Epithelial cell of proximal tubule (primary cell): Measurements from ENCODE around the gene CENPK. TPM values are rescaled to one million over a fixed set of nuclear protein-coding genes. Genes with fewer than 3 reads are reported as not detected.
"Not testable (repeated sequence)": the region's sequence is repeated elsewhere in the genome, so short reads cannot be mapped to it uniquely, and the experiment has no call there.

Source experiments
- DNase-seq: peaks from one replicate; pipeline ENCODE4 v3.0.0-alpha.2; 2011; ENCODE audit warnings: low read depth
- H3K4me3 ChIP-seq: 2 replicates; pipeline ENCODE4 v1.5.1; 2011; ENCODE audit warnings: low read depth, mild to moderate bottlenecking, low read length
- CTCF ChIP-seq: conservative IDR thresholded peaks from 2 replicates; pipeline ENCODE4 v1.5.1; 2012; ENCODE audit warnings: low read depth, mild to moderate bottlenecking, low read length
- total RNA-seq: library from RNA; depleted of rRNA; stranded (reverse); fragments of >200 nt; gene quantifications from 2 replicates; pipeline ENCODE4 v1.2.3, GENCODE V29; 2015

Gene CENPK
- total RNA-seq, result 23.6 and 31.8 TPM in 2 replicates

GRCh38 chr5:65562731-65563701 is at the start of gene CENPK, which contains the start of gene PPWD1:
CENPK (minus strand) TSS chr5:65563168; CDS start chr5:65554907, 8,261 bp downstream.
PPWD1 (plus strand) TSS chr5:65563296; CDS start chr5:65563311, 15 bp downstream.
- no peak for TF ChIP-seq CTCF
- H3K4me3 ChIP-seq, result peak within 1 kb of the TSS; percentile 81
- peak; percentile 57 for DNase-seq

DNA sequence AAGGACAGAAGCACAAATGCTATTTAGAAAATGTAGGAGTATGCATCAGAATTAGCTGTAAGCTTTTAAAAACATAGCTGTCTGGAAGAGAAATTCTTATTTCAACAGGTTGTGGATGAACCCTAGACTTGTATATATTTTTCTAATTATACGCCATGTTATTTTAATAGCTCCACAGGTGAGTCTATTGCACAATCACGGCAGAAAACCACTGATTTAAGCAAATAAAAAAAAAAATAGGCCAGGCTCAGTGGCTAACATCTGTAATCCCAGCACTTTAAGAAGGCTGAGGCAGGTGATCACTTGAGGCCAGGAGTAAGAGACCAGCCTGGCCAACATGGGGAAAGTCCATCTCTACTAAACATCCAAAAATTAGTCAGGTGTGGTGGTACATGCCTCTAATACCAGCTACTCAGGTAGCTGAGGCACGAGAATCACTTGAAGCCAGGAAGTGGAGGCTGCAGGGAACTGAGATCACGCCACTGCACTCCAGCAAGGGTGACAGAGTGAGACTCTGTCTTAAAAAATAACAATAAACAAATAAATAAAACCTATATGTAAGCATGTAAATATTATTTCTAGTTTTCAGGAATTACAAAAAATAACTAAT is 49.4 kb upstream of the CENPK start:
- DNase-seq, result no peak

DNA sequence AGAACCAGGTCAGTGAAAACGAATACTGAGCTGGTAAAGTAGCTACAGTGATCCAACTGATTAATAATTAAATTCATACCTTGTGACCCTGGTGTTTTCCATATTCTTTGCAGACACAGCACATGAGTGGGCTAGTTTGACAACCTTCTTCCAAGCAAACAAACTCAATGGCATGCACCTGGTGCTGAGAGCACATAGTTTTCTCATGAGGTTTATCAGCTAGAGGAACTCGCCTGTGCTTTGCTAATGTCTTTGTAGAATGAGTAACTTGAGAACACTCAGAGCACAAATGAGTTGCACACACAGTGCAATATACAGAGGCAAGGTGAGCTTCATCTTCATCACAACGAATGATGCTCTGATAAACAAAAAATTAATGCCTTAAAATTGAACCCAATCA is 48.6 kb upstream of the CENPK start:
- no peak overlapping the region for H3K4me3 ChIP-seq
- DNase-seq, result peak; percentile 97
- TF ChIP-seq CTCF, result no peak

More for the DNA sequence above, 49.4 kb upstream of the CENPK start:
- TF ChIP-seq CTCF, result no peak
- H3K4me3 ChIP-seq, result no peak overlapping the region

- not testable (repeated sequence) for DNase-seq, H3K4me3 ChIP-seq
Observed at GRCh38 chr5:65601761-65602160, 38.8 kb upstream of the CENPK start.

DNA sequence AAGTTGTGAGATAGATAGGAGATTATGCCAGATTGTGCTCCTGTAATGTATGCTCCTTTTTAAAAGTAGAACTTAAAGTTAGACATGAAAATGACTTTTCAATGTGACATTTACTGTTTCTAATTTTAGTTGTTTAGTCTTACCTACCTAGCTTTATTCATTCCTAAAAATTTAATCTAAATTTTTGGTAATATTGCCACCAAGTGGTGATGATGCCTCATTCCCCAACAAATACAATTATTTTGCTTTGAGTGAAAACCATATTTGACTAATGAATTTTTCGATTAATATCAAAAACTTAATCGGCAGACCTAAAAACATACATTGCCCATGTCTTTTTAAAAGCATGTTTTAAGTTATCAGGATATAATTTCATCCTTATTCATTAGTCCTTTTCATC is 25.7 kb upstream of the CENPK start:
- no peak for DNase-seq
- H3K4me3 ChIP-seq, result no peak overlapping the region
- peak; percentile 9 for TF ChIP-seq CTCF

- TF ChIP-seq CTCF, result no peak
- DNase-seq, result no peak
Observed at GRCh38 chr5:65577141-65577540, 14.2 kb upstream of the CENPK start.

GRCh38 chr5:65570598-65571226 is 7.7 kb upstream of the CENPK start:
- TF ChIP-seq CTCF, result no peak
- DNase-seq, result no peak
- no peak overlapping the region for H3K4me3 ChIP-seq

More at GRCh38 chr5:65577141-65577540, 14.2 kb upstream of the CENPK start:
- no peak overlapping the region for H3K4me3 ChIP-seq
